GM18517 (cell line): ENCODE measurements around the gene SLC38A10.

Source experiments
- ATAC-seq: cut with Tn5 transposase; IDR thresholded peaks from one replicate; pipeline ENCODE4 v1.9.1; 2021; ENCODE audit warnings: mild to moderate bottlenecking, moderate library complexity; ENCODE audit not compliant: unreplicated experiment

SLC38A10 gene

GRCh38 chr17:81212365-81212764 lies 82.7 kb downstream of the SLC38A10 start:
- no peak for ATAC-seq

GRCh38 chr17:81210868-81211267 lies 84.2 kb downstream of the SLC38A10 start:
- no peak for ATAC-seq

GRCh38 chr17:81210466-81210865 lies 84.6 kb downstream of the SLC38A10 start:
- no peak for ATAC-seq

- ATAC-seq, result no peak
Measured at GRCh38 chr17:81209141-81209540, 86.0 kb downstream of the SLC38A10 start.

GRCh38 chr17:81208651-81209050 lies 86.5 kb downstream of the SLC38A10 start:
- ATAC-seq, result no peak

DNA sequence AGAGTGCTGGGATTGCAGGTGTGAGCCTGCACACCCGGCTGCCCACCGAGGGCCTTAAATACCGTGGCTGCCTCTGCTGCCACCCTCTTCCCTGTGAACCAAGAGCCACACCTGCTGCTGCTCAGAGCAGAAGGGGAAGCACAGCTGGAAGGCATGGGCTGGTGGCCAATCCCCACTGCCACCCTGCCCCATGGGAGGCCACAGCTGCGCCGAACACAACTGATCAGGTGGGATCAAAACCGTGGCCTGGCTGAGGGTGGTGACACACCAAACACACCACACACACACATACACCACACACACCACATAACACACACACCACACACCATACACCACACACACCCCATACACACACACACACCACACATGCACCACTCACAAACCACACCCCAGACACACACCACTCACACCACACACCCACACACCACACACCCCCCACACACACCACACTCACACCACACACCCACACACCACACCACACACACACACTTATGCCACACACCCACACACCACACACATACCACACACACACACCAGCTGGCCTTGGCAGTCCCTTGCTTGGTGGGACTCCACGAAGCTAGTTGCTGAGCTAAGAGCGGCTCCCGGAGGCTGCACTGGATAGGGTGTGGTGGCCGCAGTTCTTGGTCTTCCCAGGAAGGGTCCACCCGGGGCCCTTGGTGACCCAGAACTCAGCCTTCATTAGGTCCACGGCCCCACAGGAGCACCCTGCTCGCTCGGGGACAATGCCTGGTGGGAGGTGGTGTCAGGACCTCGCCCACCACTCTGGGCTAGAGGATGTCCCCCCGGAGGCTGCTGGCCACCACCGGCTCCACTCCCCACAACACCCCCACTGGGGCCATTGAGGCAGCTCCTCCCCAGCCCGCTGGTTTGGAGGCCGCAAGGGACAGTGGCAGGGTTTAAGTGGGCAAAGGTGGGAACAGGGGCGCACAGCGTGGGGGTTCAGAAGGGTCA lies 87.2 kb downstream of the SLC38A10 start:
- ATAC-seq, result no peak

DNA sequence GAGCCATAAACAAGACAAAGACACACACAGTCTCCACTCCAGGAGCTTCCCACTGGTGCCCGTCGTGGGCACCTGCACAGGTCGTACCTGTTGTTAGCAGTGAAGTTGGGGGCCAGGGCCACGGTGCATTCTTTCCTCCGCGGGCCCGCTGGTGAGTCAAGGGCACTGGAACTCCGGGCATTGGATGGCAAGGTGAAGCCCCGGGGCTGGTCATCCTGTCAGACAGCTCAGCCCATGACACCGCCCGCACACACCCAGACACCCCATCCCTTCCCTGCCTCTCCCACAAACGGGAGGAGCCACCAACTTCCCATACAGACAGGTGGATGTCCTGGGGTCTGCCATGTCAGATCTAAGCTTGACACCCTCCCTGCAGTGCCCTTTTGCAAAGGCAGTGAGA lies 88.5 kb downstream of the SLC38A10 start:
- no peak for ATAC-seq

DNA sequence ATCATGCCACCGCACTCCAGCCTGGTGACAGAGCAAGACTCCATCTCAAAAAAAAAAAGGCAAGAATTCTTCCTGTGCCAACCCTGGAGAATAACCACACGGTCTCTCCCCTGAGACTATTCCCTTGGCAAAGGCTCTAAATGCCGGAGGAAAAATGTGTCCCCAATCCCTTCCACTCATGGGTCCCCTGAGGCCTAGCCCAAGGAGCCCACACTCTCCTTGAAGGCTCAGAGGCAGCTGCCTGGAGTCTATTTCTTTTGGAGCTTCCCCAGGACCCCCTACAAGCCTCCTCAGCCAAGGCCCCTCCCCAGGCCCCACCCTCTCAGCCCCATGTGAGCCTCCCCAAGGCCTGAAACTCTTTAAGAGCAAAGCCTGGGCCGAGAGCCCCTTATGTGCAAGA lies 88.9 kb downstream of the SLC38A10 start:
- no peak for ATAC-seq

DNA sequence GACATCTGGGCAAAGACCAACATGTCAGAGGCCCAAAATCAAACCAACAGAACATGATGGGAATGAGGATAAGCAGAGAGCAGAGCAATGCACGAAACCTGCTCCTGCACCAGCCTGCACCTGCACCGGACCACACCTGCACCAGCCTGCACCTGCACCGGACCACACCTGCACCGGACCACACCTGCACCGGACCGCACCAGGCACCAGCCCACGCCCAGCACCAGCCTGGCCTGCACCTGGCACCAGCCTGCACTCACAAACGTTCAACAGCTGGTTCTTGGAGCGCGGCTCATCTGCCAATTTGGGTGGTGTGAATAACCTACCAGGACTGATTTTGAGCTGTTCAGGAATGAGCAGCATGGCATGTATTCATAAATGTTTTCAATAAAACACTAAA lies 90.5 kb downstream of the SLC38A10 start:
- no peak for ATAC-seq

DNA sequence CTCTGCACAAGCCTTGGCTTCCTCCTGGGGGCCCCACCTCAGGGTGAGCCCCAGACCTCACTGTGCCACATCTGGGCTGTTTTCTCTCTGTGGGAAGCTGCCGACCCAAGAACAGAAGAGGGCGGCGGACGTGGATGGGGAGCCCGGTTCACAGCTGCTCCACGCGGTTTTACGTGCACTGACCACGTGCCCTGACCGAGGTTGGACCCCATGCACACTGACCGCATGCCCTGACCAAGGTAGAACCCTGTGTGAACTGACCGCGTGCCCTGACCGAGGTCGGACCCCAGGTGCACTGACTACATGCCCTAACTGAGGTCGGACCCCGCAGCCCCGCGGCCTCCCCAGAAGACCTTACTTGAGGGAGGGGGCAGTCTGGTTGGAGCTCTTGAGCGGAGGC lies 92.0 kb downstream of the SLC38A10 start:
- no peak for ATAC-seq

DNA sequence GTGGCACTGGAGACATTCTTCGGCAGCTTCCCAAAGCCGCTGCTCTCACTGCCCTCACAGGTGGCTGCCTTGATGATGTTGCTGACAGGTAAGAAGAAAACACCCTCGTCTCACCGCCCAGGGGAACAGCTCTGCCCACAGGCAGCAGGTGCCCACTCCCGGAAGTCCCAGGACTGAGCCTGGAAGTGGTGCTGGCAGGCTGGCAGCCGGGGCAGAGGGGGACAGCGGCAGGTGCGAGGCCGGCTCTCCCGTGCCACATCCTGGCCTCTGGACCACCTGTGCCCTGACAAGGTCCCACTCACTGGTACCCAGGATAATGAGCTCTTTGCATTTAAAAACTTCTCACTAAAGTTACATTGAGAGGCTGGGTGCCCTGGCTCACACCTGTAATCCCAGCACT lies 92.8 kb downstream of the SLC38A10 start:
- ATAC-seq, result no peak

DNA sequence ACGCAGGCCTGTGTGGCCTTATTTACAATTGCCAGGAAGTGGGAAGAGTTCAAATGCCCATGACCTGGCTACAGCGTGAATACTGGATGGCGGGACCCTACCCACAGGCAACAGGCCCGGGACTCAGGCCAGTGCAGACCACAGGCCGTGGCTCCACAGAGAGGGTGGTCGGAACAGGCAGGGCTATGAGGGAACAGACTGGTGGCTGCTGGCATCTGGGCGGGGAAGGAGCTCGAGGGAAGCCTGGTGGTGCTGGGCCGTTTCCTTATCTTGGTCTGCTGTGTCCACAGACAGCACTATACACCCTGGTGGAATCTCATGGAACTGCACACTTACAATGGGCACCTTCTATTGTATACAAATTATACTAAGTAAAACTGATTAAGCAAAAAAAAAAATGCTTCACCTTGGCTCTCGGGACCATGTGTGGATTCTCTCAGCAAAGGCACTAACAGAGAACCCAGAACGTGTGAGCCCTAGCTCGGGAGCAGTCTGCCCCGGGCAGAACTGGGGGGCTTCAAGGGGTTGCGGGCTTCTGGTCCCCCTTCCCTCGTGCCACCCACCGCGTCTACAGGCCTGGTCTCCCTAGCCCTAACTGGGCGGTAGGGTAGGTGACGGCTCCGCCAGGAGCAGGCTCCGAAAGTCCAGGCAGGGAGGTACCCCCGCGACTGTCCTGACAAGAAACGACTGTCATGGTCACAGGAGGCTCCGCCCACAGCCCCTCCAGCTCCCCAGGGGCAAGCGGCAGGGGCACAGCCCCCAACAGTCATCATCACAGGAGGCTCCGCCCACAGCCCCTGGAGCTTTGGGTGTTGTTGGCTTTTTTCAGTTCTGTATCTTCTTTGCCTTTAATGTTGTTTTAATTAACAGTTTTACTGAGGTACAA lies 94.2 kb downstream of the SLC38A10 start:
- no peak for ATAC-seq

GRCh38 chr17:81200201-81200600 lies 94.9 kb downstream of the SLC38A10 start:
- ATAC-seq, result no peak

DNA sequence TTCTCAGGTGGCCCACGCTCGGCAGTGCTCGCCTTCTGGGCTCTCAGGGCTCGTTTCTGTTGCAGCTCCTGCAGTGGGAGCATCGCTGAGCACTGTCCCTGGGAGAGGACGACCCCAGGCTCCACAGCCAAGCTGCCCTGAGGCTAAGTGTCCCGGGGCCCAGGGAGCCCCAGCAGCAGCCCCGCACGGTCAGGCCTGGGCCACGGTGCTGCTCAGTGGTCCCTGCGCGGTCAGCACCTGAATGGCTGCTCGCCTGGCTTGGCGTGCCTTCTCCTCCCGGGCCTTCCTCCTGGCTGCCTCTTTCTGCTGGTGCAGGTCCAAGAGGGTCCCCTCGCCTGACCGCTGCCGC lies 95.7 kb downstream of the SLC38A10 start:
- no peak for ATAC-seq

DNA sequence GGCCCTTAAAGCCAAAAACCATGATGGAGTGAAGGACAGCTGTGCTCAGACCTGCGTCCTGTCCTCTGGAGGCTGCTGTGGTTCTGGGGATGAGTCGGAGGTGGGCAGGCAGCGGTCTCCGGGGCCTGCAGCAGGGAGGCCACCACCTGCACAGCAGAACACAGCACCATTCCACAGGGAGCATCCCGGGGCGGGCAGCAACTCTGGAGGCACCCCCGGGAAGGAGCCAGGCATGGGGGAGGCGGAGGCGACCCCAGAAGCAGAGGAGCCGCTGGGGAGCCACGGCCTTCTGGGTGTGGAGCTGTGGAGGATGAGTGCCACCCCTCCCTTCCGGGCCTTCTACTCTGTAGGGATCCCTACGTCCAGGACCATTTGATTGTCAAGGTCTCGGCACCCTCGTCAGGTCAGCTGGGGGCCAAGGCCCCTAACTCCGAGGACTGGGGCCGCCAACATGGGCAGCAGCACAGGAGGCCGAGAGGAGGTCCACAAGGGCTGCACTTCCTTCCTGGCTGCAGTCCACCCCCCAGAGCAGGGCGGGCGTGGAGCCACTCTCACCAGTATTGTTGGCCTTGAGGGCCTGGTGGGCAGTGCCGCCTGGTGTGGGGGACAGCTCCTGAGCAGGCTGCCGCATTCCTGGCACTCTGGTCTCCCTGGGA lies 96.2 kb downstream of the SLC38A10 start:
- no peak for ATAC-seq

- no peak for ATAC-seq
Measured at GRCh38 chr17:81197831-81198490, 97.1 kb downstream of the SLC38A10 start.

DNA sequence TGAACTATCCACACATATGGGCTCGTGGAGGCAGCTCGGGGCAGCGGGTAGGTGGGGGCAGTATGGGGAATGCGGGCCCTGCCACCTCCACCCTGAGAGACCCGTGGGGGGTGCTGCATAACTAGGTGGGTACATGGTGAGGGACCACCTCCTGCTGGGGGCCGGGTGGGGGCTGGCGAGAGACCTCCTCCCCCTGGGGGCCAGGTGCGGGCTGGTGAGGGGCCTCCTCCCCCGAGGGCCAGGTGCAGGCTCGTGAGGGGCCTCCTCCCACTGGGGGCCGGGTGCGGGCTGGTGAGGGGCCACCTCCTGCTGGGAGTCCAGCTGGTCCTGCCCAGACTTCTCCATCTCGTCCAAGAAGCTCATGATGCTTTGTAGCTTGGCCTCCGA lies 97.7 kb downstream of the SLC38A10 start:
- no peak for ATAC-seq

DNA sequence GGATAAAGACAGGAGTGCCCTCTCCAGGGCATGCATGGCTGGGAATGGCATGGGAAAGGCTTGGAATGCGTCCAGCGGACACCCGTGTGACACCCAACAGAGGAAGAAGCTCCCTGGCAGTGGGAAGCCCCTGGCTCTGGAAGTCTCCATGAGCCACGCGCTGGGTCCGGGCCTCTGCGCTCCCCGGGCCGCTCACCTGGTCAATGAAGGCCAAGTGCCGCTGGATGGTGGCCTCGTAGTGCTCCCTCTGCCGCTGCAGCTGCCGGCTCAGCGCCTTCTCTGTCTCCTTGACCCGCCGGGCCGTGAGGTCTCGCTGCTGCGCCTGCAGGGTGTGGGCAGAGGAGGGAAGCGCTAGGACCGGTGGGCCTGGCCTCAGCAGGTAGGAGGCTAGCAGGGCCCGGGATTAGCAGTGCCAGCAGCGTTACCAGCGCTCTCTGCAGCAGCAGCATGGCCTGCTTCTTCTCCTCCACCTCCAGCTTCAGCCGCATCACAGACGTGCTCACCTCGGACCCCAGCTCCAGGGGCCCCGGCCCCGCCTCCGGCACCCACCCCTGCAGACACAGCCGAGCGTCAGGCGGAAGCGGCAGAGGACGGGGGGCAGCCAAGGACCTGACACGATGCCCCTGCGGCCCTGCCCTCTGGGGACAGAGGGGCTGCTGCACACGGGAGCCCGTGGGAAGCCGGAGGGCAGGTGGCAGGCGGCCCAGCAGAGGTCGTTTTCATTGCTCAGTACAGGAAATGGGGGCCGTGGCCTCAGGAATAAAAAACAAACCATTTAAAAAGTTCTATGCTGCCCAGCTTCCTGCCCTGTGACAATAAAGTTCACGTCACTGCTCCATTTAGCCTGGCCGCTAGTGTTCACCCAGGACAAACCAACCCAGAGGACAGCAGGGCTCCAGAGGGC lies 98.3 kb downstream of the SLC38A10 start:
- ATAC-seq, result no peak

DNA sequence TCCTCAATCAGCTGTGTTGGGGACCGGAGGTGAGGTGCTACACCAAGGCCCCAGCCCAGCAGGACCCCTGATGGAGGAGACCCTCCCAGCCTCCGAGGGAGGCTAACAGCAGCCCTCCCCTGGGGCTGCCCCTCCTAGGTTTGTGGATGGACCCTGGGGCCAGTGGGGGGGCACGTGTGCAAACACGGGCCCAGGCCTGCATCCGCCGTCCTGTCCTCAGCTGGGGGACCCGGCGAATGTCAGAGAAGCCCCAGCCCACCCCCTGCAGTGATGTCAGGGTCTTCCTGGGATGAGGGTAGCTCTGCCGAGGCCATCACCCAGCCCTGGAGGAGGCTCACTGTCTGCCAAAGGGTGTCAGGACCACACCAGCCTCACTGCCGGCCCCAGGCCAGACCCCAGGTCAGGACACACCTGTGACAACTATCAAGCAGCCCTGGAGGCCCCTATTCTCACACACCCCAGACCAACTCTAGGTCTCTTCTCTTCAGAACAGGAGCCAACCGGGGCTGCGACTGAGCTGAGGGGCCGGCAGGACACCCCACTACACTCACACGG lies 99.1 kb downstream of the SLC38A10 start:
- no peak for ATAC-seq
